H9 (cell line): ENCODE results near the gene TNFAIP8L3. TPM values are rescaled to one million over a fixed set of nuclear protein-coding genes. Genes with fewer than 3 reads are reported as not detected.

Experiments used
- DNase-seq: peaks from one replicate; pipeline ENCODE4 v3.0.0-alpha.2; 2017
- H2AFZ ChIP-seq: one replicate; pipeline ENCODE4 v1.6.1; 2013; ENCODE audit warnings: mild to moderate bottlenecking, low read length, control low read depth, moderate library complexity
- H2AK5ac ChIP-seq: 2 replicates; pipeline ENCODE4 v1.6.1; 2013; ENCODE audit warnings: low read length, control low read depth, mixed read lengths; ENCODE audit not compliant: insufficient read length
- H2BK120ac ChIP-seq: one replicate; pipeline ENCODE4 v1.6.1; 2013; ENCODE audit warnings: low read depth, mild to moderate bottlenecking, low read length, control low read depth, inconsistent platforms; ENCODE audit not compliant: poor library complexity, severe bottlenecking
- H2BK12ac ChIP-seq: 2 replicates; pipeline ENCODE4 v1.6.1; 2013; ENCODE audit warnings: low read length, control low read depth, mixed read lengths, low read depth; ENCODE audit not compliant: insufficient read length
- H2BK15ac ChIP-seq: 2 replicates; pipeline ENCODE4 v1.6.1; 2013; ENCODE audit warnings: low read depth, low read length, control low read depth
- H2BK20ac ChIP-seq: one replicate; pipeline ENCODE4 v1.6.1; 2013; ENCODE audit warnings: low read depth, mild to moderate bottlenecking, low read length, control low read depth, inconsistent platforms; ENCODE audit not compliant: poor library complexity, severe bottlenecking
- H2BK5ac ChIP-seq: 2 replicates; pipeline ENCODE4 v1.6.1; 2013; ENCODE audit warnings: low read length, control low read depth, mixed read lengths; ENCODE audit not compliant: insufficient read length
- H3K14ac ChIP-seq: 2 replicates; pipeline ENCODE4 v1.6.1; 2013; ENCODE audit warnings: low read length, control low read depth; ENCODE audit not compliant: insufficient read depth
- H3K18ac ChIP-seq: 2 replicates; pipeline ENCODE4 v1.6.1; 2013; ENCODE audit warnings: low read depth, mild to moderate bottlenecking, mixed read lengths, low read length, control low read depth; ENCODE audit not compliant: insufficient read length
- H3K23ac ChIP-seq: 2 replicates; pipeline ENCODE4 v1.6.1; 2013; ENCODE audit warnings: low read length, control low read depth, mixed read lengths, low read depth; ENCODE audit not compliant: insufficient read length
- H3K23me2 ChIP-seq: 2 replicates; pipeline ENCODE4 v1.6.1; 2013; ENCODE audit warnings: low read depth, mild to moderate bottlenecking, mixed read lengths, low read length, control low read depth; ENCODE audit not compliant: insufficient read length, poor library complexity, severe bottlenecking
- H3K27ac ChIP-seq: 2 replicates; pipeline ENCODE4 v1.5.1; 2013; ENCODE audit warnings: low read length, control low read depth, mixed read lengths, low read depth; ENCODE audit not compliant: insufficient read length
- H3K27me3 ChIP-seq: 2 replicates; pipeline ENCODE4 v1.6.1; 2013; ENCODE audit warnings: low read length, control low read depth, inconsistent platforms; ENCODE audit not compliant: insufficient read depth
- H3K4ac ChIP-seq: 2 replicates; pipeline ENCODE4 v1.6.1; 2013; ENCODE audit warnings: low read depth, mild to moderate bottlenecking, control low read depth, inconsistent platforms, low read length, moderate library complexity
- H3K4me1 ChIP-seq: 2 replicates; pipeline ENCODE4 v1.6.1; 2013; ENCODE audit warnings: low read length, control low read depth, inconsistent platforms; ENCODE audit not compliant: insufficient read depth
- H3K4me2 ChIP-seq: 2 replicates; pipeline ENCODE4 v1.6.1; 2013; ENCODE audit warnings: low read length, control low read depth, mixed read lengths; ENCODE audit not compliant: insufficient read length, insufficient read depth
- H3K56ac ChIP-seq: 2 replicates; pipeline ENCODE4 v1.6.1; 2013; ENCODE audit warnings: low read depth, mild to moderate bottlenecking, mixed read lengths, low read length, control low read depth; ENCODE audit not compliant: insufficient read length
- H3K79me1 ChIP-seq: 2 replicates; pipeline ENCODE4 v1.6.1; 2013; ENCODE audit warnings: low read depth, mild to moderate bottlenecking, moderate library complexity, low read length, control low read depth, inconsistent platforms; ENCODE audit not compliant: insufficient read depth, poor library complexity, severe bottlenecking
- H3K79me2 ChIP-seq: 2 replicates; pipeline ENCODE4 v1.6.1; 2013; ENCODE audit warnings: low read length, control low read depth, inconsistent platforms; ENCODE audit not compliant: insufficient read depth
- H3K9ac ChIP-seq: 2 replicates; pipeline ENCODE4 v1.6.1; 2013; ENCODE audit warnings: low read length, control low read depth, mixed read lengths; ENCODE audit not compliant: insufficient read length; ENCODE audit errors: extremely low read depth
- H3K9me3 ChIP-seq: one replicate; pipeline ENCODE4 v1.6.1; 2013; ENCODE audit warnings: low read depth, low read length, inconsistent platforms; ENCODE audit not compliant: control insufficient read depth
- H3T11ph ChIP-seq: one replicate; pipeline ENCODE4 v1.6.1; 2013; ENCODE audit warnings: mild to moderate bottlenecking, low read length, control low read depth, inconsistent platforms
- H4K20me1 ChIP-seq: one replicate; pipeline ENCODE4 v1.6.1; 2013; ENCODE audit not compliant: control insufficient read depth, insufficient read length, insufficient read depth
- H4K5ac ChIP-seq: 2 replicates; pipeline ENCODE4 v1.6.1; 2013; ENCODE audit warnings: low read depth, mild to moderate bottlenecking, mixed read lengths, low read length, control low read depth; ENCODE audit not compliant: insufficient read length
- H4K8ac ChIP-seq: replicated peaks from 2 replicates; pipeline ENCODE4 v1.6.1; 2013; ENCODE audit warnings: low read length, control low read depth, mixed read lengths, low read depth; ENCODE audit not compliant: insufficient read length
- H4K91ac ChIP-seq: 2 replicates; pipeline ENCODE4 v1.6.1; 2013; ENCODE audit warnings: low read depth, mild to moderate bottlenecking, moderate library complexity, mixed read lengths, low read length, control low read depth; ENCODE audit not compliant: insufficient read length
- H3K27ac Mint-ChIP-seq, 3 experiments: 2 replicates in 2 of 3; 3 replicates in 1 of 3; pipeline ENCODE4 v1.8.0; 2020 to 2021; ENCODE audit warnings: mixed read lengths in 3 of 3, mild to moderate bottlenecking in 1 of 3, moderate library complexity in 1 of 3
- H3K27me3 Mint-ChIP-seq: 2 replicates; pipeline ENCODE4 v1.8.0; 2021; ENCODE audit warnings: low read depth, mild to moderate bottlenecking, moderate library complexity, mixed read lengths
- H3K36me3 Mint-ChIP-seq, 3 experiments: 2 replicates in 2 of 3; 3 replicates in 1 of 3; pipeline ENCODE4 v1.8.0; 2020 to 2021; ENCODE audit warnings: low read depth in 3 of 3, mixed read lengths in 3 of 3; ENCODE audit not compliant: insufficient read depth in 1 of 3
- H3K4me1 Mint-ChIP-seq, 2 experiments: 2 replicates each; pipeline ENCODE4 v1.8.0; 2020; ENCODE audit warnings: mixed read lengths in 2 of 2
- H3K4me3 Mint-ChIP-seq, 2 experiments: 2 replicates in 1 of 2; 3 replicates in 1 of 2; pipeline ENCODE4 v1.8.0; 2020 to 2021; ENCODE audit warnings: mild to moderate bottlenecking in 2 of 2, mixed read lengths in 2 of 2, moderate library complexity in 1 of 2
- H3K9me3 Mint-ChIP-seq, 2 experiments: 2 replicates in 1 of 2; 3 replicates in 1 of 2; pipeline ENCODE4 v1.8.0; 2020; ENCODE audit warnings: mild to moderate bottlenecking in 2 of 2, mixed read lengths in 2 of 2, moderate library complexity in 1 of 2
- CTCF ChIP-seq: fragments of 200-600 bp; sonication (generic); conservative IDR thresholded peaks from 3 replicates; pipeline ENCODE4 v1.8.0; 2021; ENCODE audit warnings: antibody characterized with exemption, mild to moderate bottlenecking
- WGBS: extraction: QIAGEN DNeasy Blood & Tissue Kit; methylation state at CpG from one replicate; pipeline ENCODE4 v1.1.7; 2013; ENCODE audit warnings: missing lambda C conversion rate, low lambda C conversion rate, mixed read lengths; ENCODE audit not compliant: insufficient read length; ENCODE audit errors: extremely low coverage; 5-methylcytosine and 5-hydroxymethylcytosine counted together
- total RNA-seq: library from RNA; stranded (reverse); gene quantifications from 2 replicates; pipeline ENCODE4 v1.2.1, GENCODE V29; 2021

The TNFAIP8L3 gene
- total RNA-seq, 1 experiment from 2014 or later = 0.22 TPM

- H2BK12ac ChIP-seq = no peak overlapping the region
- no CpG with 5 or more reads among the region's 1 CpG for WGBS
- H2BK5ac ChIP-seq = no peak overlapping the region
- H3K27me3 ChIP-seq = no peaks in the 10 kb centered on the region
- no peak overlapping the region for H2AFZ ChIP-seq
- H2BK120ac ChIP-seq = no peak overlapping the region
- no peak overlapping the region for H3K4me3 Mint-ChIP-seq
- H3K56ac ChIP-seq = no peak overlapping the region
- no peaks in the 10 kb centered on the region for H3K79me2 ChIP-seq
- H2AK5ac ChIP-seq = no peak overlapping the region
- no peaks in the 10 kb centered on the region for H4K20me1 ChIP-seq
- no peak overlapping the region for H3T11ph ChIP-seq
- no peak overlapping the region for H3K4ac ChIP-seq
- H3K4me1 ChIP-seq = no peaks in the 10 kb centered on the region
- H4K8ac ChIP-seq = no peak overlapping the region
- H4K91ac ChIP-seq = no peak overlapping the region
- DNase-seq = no peak
- no peak overlapping the region for H3K14ac ChIP-seq
- no peak overlapping the region for H3K4me2 ChIP-seq
- H3K9me3 ChIP-seq = no peaks in the 10 kb centered on the region
- H3K23me2 ChIP-seq = no peaks in the 10 kb centered on the region
- no peak overlapping the region for H3K27ac Mint-ChIP-seq
- no peak overlapping the region for H2BK20ac ChIP-seq
- H3K9ac ChIP-seq = no peak overlapping the region
- H4K5ac ChIP-seq = no peak overlapping the region
- H3K18ac ChIP-seq = no peak overlapping the region
- H3K27ac ChIP-seq = no peak overlapping the region
- H3K79me1 ChIP-seq = no peaks in the 10 kb centered on the region
- H3K27me3 Mint-ChIP-seq = no peaks in the 10 kb centered on the region
- H2BK15ac ChIP-seq = no peak overlapping the region
- no peak overlapping the region for H3K23ac ChIP-seq
- no peaks in the 10 kb centered on the region for H3K36me3 Mint-ChIP-seq
- H3K9me3 Mint-ChIP-seq = no peaks in the 10 kb centered on the region
- H3K4me1 Mint-ChIP-seq = no peaks in the 10 kb centered on the region; a peak in 1 of 4 replicates
- no peak for TF ChIP-seq CTCF
Observed at GRCh38 chr15:51071578-51071977, 23.1 kb downstream of the TNFAIP8L3 start.
